OCI-LY7 (cell line): ENCODE results near the gene MTHFD1.

ENCODE experiments used
- EZH2phosphoT487 ChIP-seq: fragments of 200-600 bp; sonication (generic); IDR thresholded peaks from 2 replicates; pipeline ENCODE4 v1.6.1; 2018; ENCODE audit warnings: low read depth, borderline replicate concordance, mild to moderate bottlenecking, mixed run types, antibody characterized with exemption, low read length, moderate library complexity, mixed read lengths
- TF ChIP-seq, protein P1 (sequence below): fragments of 200-600 bp; sonication (generic); conservative IDR thresholded peaks from 2 replicates; pipeline ENCODE4 v1.5.1; 2014; ENCODE audit warnings: mild to moderate bottlenecking, antibody characterized with exemption, low read length, moderate library complexity, mixed read lengths

GRCh38 chr14:64495252-64495651, 107.1 kb downstream of the MTHFD1 start:
- TF ChIP-seq, protein P1, sequence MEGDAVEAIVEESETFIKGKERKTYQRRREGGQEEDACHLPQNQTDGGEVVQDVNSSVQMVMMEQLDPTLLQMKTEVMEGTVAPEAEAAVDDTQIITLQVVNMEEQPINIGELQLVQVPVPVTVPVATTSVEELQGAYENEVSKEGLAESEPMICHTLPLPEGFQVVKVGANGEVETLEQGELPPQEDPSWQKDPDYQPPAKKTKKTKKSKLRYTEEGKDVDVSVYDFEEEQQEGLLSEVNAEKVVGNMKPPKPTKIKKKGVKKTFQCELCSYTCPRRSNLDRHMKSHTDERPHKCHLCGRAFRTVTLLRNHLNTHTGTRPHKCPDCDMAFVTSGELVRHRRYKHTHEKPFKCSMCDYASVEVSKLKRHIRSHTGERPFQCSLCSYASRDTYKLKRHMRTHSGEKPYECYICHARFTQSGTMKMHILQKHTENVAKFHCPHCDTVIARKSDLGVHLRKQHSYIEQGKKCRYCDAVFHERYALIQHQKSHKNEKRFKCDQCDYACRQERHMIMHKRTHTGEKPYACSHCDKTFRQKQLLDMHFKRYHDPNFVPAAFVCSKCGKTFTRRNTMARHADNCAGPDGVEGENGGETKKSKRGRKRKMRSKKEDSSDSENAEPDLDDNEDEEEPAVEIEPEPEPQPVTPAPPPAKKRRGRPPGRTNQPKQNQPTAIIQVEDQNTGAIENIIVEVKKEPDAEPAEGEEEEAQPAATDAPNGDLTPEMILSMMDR = no peak
- no peak for TF ChIP-seq EZH2phosphoT487
